Liver (tissue), 9 donors: Measurements from ENCODE around the gene SLC22A9. TPM values are rescaled to one million over a fixed set of nuclear protein-coding genes. Genes with fewer than 3 reads are reported as not detected.

Experiments
- DNase-seq: peaks from one replicate; pipeline ENCODE4 v3.0.0-alpha.2; 2017; ENCODE audit warnings: low spot score
- H3K27ac ChIP-seq, 2 donors: one replicate each; pipeline ENCODE4 v1.7.0; 2013; ENCODE audit warnings: inconsistent platforms in 2 of 2, low read length in 2 of 2, control low read depth in 1 of 2, low read depth in 1 of 2, mild to moderate bottlenecking in 1 of 2
- H3K27me3 ChIP-seq, 4 donors: one replicate each; pipeline versions ENCODE4 v1.6.1 to v1.7.0; 2013; ENCODE audit warnings: low read length in 3 of 4, inconsistent platforms in 1 of 4, mild to moderate bottlenecking in 1 of 4, moderate library complexity in 1 of 4; ENCODE audit not compliant: control insufficient read depth in 4 of 4, insufficient read depth in 4 of 4
- H3K36me3 ChIP-seq, 4 donors: one replicate each; pipeline versions ENCODE4 v1.6.1 to v1.7.0; 2013; ENCODE audit warnings: low read length in 3 of 4, mild to moderate bottlenecking in 3 of 4, low read depth in 1 of 4, moderate library complexity in 1 of 4; ENCODE audit not compliant: control insufficient read depth in 4 of 4, insufficient read depth in 3 of 4
- H3K4me1 ChIP-seq, 4 donors: one replicate each; pipeline versions ENCODE4 v1.6.1 to v1.7.0; 2013; ENCODE audit warnings: low read length in 3 of 4, mild to moderate bottlenecking in 3 of 4, moderate library complexity in 1 of 4; ENCODE audit not compliant: control insufficient read depth in 4 of 4, insufficient read depth in 4 of 4
- H3K4me3 ChIP-seq, 3 donors: one replicate each; pipeline versions ENCODE4 v1.6.1 to v1.7.0; 2013; ENCODE audit warnings: low read length in 3 of 3, control low read depth in 1 of 3, low read depth in 1 of 3, mild to moderate bottlenecking in 1 of 3
- H3K9ac ChIP-seq, 2 donors: one replicate each; pipeline ENCODE4 v1.7.0; 2013; ENCODE audit warnings: low read length in 2 of 2, mild to moderate bottlenecking in 2 of 2, moderate library complexity in 2 of 2, control low read depth in 1 of 2, low read depth in 1 of 2
- H3K9me3 ChIP-seq, 4 donors: one replicate each; pipeline versions ENCODE4 v1.6.1 to v1.7.0; 2013; ENCODE audit warnings: low read length in 3 of 4; ENCODE audit not compliant: control insufficient read depth in 4 of 4
- ATF3 ChIP-seq: IDR thresholded peaks from 2 replicates; pipeline ENCODE4 v1.6.1; 2016; ENCODE audit warnings: antibody characterized with exemption
- CTCF ChIP-seq: fragments of 150-350 bp; IDR thresholded peaks from 2 replicates; pipeline ENCODE4 v1.5.1; 2017; ENCODE audit warnings: improper control_type of control experiment, low read depth, low read length; ENCODE audit not compliant: missing input control
- EGR1 ChIP-seq, 2 donors: IDR thresholded peaks; 2 replicates each; pipeline ENCODE4 v1.6.1; 2016 to 2018; ENCODE audit warnings: antibody characterized with exemption in 2 of 2, low read depth in 2 of 2
- FOXA1 ChIP-seq: IDR thresholded peaks from 2 replicates; pipeline ENCODE4 v1.6.1; 2016; ENCODE audit warnings: antibody characterized with exemption
- FOXA2 ChIP-seq: IDR thresholded peaks from 2 replicates; pipeline ENCODE4 v1.6.1; 2016; ENCODE audit warnings: antibody characterized with exemption
- GABPA ChIP-seq, 2 donors: IDR thresholded peaks in 1 of 2; conservative IDR thresholded peaks in 1 of 2; 2 replicates each; pipeline ENCODE4 v1.6.1; 2016; ENCODE audit warnings: antibody characterized with exemption in 2 of 2, mild to moderate bottlenecking in 1 of 2, moderate library complexity in 1 of 2
- HNF4A ChIP-seq, 2 donors: conservative IDR thresholded peaks; 2 replicates each; pipeline ENCODE4 v1.6.1; 2016; ENCODE audit warnings: antibody characterized with exemption in 2 of 2, mild to moderate bottlenecking in 2 of 2
- HNF4G ChIP-seq: IDR thresholded peaks from 2 replicates; pipeline ENCODE4 v1.6.1; 2016; ENCODE audit warnings: antibody characterized with exemption
- JUND ChIP-seq, 2 donors: IDR thresholded peaks; 2 replicates each; pipeline ENCODE4 v1.6.1; 2016; ENCODE audit warnings: antibody characterized with exemption in 2 of 2
- MAX ChIP-seq: IDR thresholded peaks from 2 replicates; pipeline ENCODE4 v1.6.1; 2016; ENCODE audit warnings: antibody characterized with exemption
- NR2F2 ChIP-seq: IDR thresholded peaks from 2 replicates; pipeline ENCODE4 v1.6.1; 2016; ENCODE audit warnings: antibody characterized with exemption
- RAD21 ChIP-seq, 2 donors: IDR thresholded peaks; 2 replicates each; pipeline ENCODE4 v1.6.1; 2016; ENCODE audit warnings: antibody characterized with exemption in 2 of 2, mild to moderate bottlenecking in 2 of 2
- RXRA ChIP-seq, 2 donors: IDR thresholded peaks; 2 replicates each; pipeline ENCODE4 v1.6.1; 2017 to 2018; ENCODE audit warnings: antibody characterized with exemption in 2 of 2, mild to moderate bottlenecking in 1 of 2
- SP1 ChIP-seq: IDR thresholded peaks from 2 replicates; pipeline ENCODE4 v1.6.1; 2018; ENCODE audit warnings: antibody characterized with exemption, mild to moderate bottlenecking
- TAF1 ChIP-seq: conservative IDR thresholded peaks from 2 replicates; pipeline ENCODE4 v1.6.1; 2016; ENCODE audit warnings: antibody characterized with exemption, mild to moderate bottlenecking
- YY1 ChIP-seq: IDR thresholded peaks from 2 replicates; pipeline ENCODE4 v1.6.1; 2016; ENCODE audit warnings: antibody characterized with exemption, mild to moderate bottlenecking
- WGBS: extraction: QIAGEN DNeasy Blood & Tissue Kit; methylation state at CpG from one replicate; pipeline ENCODE4 v1.1.7; 2013; 5-methylcytosine and 5-hydroxymethylcytosine counted together
- polyA plus RNA-seq, 2 donors: library from polyadenylated mRNA; stranded (reverse) in 1 of 2; unstranded in 1 of 2; fragments of 200-250 nt in 1 of 2; fragments of >200 nt in 1 of 2; fragmentation: Nextera tagmentation in 1 of 2; extraction: Ambion mirVana in 1 of 2; gene quantifications; one replicate each; pipeline versions ENCODE4 v1.2.1 to v1.2.3, GENCODE V29; 2013 to 2015
- total RNA-seq, 2 donors: library from RNA; depleted of rRNA; stranded (reverse); fragments of >200 nt; gene quantifications; one replicate each; pipeline ENCODE4 v1.2.3, GENCODE V29; 2014
- TF ChIP-seq, protein P1 (sequence below): IDR thresholded peaks from 2 replicates; pipeline ENCODE4 v1.6.1; 2016; ENCODE audit warnings: antibody characterized with exemption
- donor health status: healthy.
- donor health status: healthy.
- donor health status: healthy.
- donor health status: healthy.
- donor health status: healthy.

SLC22A9 gene
- total and polyA plus RNA-seq, 4 donors, result 10.0 to 138 (median 18.9) TPM

GRCh38 chr11:63445118-63445517, 75.5 kb downstream of the SLC22A9 start:
- Histone ChIP-seq H3K27ac (no peak overlapping the region), H3K4me3 (no peak overlapping the region), H3K9ac (no peak overlapping the region), H3K27me3 (no peaks in the 10 kb centered on the region), H3K4me1 (no peaks in the 10 kb centered on the region), H3K9me3 (peaks cover 0 to 2% (median 0%) of the 10 kb centered on the region in 4 donors), H3K36me3 (no peaks in the 10 kb centered on the region)
- no peak for DNase-seq
- WGBS, result 90% methylated on average over 2 of the region's 2 CpGs
- TF ChIP-seq GABPA (IDR thresholded peaks at IDR 0.05 in 1 of 2, conservative IDR thresholded peaks at IDR 0.05 in 1 of 2), result no peak
- no peak for TF ChIP-seq RAD21 (IDR thresholded peaks at IDR 0.05)
- TF ChIP-seq ATF3, result no peak

GRCh38 chr11:63445720-63446119, 76.1 kb downstream of the SLC22A9 start:
- TF ChIP-seq TAF1 (no peak), CTCF (no peak), NR2F2 (no peak), HNF4A (conservative IDR thresholded peaks at IDR 0.05) (no peak), YY1 (no peak), GABPA (IDR thresholded peaks at IDR 0.05 in 1 of 2, conservative IDR thresholded peaks at IDR 0.05 in 1 of 2) (no peak), RXRA (IDR thresholded peaks at IDR 0.05) (no peak), EGR1 (IDR thresholded peaks at IDR 0.05; ENCODE audit: low read depth in 2 of 2) (no peak), MAX (no peak), JUND (IDR thresholded peaks at IDR 0.05) (no peak), ATF3 (no peak), FOXA2 (no peak), SP1 (no peak), RAD21 (IDR thresholded peaks at IDR 0.05) (no peak), HNF4G (no peak), FOXA1 (no peak)
- TF ChIP-seq, protein P1, sequence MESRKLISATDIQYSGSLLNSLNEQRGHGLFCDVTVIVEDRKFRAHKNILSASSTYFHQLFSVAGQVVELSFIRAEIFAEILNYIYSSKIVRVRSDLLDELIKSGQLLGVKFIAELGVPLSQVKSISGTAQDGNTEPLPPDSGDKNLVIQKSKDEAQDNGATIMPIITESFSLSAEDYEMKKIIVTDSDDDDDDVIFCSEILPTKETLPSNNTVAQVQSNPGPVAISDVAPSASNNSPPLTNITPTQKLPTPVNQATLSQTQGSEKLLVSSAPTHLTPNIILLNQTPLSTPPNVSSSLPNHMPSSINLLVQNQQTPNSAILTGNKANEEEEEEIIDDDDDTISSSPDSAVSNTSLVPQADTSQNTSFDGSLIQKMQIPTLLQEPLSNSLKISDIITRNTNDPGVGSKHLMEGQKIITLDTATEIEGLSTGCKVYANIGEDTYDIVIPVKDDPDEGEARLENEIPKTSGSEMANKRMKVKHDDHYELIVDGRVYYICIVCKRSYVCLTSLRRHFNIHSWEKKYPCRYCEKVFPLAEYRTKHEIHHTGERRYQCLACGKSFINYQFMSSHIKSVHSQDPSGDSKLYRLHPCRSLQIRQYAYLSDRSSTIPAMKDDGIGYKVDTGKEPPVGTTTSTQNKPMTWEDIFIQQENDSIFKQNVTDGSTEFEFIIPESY, result no peak
- Histone ChIP-seq H3K27me3 (no peaks in the 10 kb centered on the region), H3K9ac (no peak overlapping the region), H3K27ac (no peak overlapping the region), H3K36me3 (no peaks in the 10 kb centered on the region), H3K9me3 (peaks cover 0 to 2% (median 0%) of the 10 kb centered on the region in 4 donors), H3K4me1 (no peaks in the 10 kb centered on the region), H3K4me3 (no peak overlapping the region)
- DNase-seq, result no peak
